Activated T-helper 9 cell treated with anti-CD3 and anti-CD28 coated beads, Interleukin-2, amount 50 U/mL, for 16 hours (primary cell): ENCODE results near the gene SEMA5B.

ENCODE experiments used
- DNase-seq: peaks from one replicate; pipeline ENCODE4 v3.0.0-alpha.2; 2020; ENCODE audit warnings: low read depth

SEMA5B gene

DNA sequence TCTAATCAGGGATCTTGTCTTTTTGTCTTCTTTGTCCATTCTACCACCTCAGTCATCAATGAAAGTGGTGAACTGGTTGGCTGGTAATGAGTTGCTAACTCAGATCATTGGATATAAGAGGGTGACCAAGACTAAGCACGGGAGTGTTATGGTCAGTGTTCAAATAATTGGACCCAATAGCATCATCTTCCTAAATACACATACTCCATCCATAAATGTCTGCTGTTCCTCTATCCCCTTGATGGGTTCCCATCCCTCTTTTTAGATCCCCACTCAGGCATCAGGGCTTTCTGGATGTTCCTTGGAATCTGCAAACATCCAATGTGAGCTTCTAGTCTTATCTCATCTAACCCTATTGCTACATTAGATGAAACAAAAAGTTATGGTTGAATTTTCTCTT is 3.5 kb downstream of the SEMA5B start:
- no peak for DNase-seq

DNA sequence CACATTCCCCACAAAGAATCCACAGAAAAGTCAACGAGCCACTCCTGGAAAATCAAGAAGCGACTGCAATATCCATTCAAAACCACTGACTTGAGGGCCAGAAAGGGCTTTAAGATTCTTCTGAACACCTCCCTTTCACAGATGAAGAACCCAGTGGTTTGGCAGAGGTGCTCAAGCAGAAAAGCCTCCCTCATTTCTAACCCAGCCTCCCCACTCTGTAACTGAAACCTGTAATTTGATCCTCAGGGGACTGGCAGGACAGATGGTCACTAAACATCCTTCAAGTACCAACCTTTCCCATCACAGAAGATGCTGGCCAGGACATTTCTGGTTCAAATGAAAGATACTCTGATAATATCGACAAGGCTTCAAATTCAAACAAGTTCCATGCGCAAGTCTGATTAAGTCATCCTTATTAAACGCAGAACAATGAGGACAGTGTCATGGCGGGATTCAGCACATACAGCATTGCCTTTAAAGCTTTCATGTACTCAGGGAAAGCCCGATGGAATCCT is 5.5 kb downstream of the SEMA5B start:
- DNase-seq: no peak

DNA sequence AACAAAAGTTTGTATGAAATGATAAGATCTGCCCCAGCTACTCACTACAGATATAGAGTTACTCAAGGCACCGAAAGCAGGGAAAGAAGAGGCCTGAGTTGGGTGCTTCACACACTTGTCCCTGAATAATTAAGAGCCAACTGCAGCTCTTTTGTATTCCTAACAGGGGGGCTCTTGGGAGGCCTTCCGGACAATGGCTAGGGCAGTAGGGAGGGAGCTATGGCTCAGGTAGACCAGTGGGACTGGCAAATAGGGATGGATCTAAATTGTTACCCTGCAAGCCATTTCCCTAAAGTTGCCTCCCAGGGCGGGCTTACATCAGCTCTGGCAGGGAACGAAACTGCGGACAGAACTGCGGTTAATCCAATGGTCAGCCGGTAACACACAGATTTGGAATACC is 6.2 kb downstream of the SEMA5B start:
- no peak for DNase-seq

DNA sequence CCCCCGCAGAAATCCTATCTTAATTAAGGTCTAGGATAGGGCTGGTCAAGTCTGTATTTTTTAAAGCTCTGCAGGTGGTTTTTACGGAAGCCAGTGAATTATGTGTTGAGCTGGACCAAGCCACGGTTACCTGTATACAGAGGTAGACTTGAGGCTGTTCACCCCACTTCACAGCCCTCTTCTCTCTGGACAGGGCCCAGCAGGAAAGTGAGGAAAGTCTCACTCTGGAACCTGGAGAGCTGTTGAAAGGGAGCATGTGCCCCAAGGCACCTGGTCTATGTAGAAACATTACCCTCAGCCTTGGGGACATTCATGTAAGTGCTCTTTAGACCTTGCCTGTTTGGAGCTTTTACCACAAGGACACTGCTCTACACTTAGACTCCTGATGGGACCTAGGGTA is 6.9 kb downstream of the SEMA5B start:
- DNase-seq: no peak

DNA sequence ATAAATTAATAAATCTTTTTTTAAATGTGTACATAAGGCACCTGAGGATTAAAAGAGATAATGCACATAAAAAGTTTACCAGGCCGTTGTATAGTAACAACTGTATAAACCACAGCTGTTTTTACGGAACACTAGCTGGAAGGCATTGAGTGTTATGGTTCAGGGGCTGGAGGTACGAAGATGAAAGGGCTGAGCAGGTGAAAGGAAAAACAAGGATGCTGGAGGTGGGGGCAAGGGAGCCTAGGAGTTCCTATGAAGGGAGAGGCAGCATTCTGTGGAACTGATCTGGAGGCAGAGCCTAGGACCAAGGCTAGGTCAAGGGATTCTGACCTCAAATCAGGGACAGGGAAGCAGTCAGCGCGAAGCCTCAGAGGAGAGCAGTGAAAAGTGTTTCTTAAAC is 8.0 kb downstream of the SEMA5B start:
- DNase-seq: no peak

DNA sequence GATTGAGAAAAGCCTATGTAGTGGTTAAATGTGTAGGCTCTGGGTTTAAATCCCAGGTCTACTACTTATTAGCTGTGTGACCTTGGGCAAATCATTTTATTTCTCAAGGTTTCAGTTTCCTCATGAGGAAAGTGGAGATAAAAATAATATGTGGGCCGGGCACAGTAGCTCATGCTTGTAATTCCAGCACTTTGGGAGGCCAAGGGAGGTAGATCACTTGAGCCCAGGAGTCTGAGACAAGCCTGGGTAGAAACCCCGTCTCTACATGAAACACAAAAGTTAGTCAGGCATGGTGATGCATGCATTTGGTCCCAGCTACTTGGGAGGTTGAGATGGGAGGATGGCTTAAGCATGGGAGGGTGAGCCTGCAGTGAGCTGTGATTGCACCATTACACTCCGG is 8.4 kb downstream of the SEMA5B start:
- DNase-seq: no peak

DNA sequence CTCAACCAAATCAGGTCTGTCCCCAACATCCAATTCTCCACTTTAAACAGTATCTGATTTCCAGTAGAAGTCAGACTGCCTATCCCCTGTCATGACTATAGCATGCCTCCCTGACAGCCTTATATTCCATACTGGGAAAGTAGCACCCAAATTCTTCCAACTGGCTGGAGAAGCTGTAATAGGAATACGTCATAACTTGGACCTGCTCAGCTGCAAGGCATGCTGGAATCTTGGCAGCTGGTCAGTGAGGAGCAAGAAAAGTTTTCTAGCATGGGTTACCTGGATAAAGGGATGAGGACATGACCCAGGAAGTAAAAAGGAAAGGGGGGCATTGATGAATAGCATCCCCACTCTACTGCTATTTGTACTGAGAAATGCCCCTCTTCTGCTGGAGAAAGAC is 8.9 kb downstream of the SEMA5B start:
- no peak for DNase-seq

DNA sequence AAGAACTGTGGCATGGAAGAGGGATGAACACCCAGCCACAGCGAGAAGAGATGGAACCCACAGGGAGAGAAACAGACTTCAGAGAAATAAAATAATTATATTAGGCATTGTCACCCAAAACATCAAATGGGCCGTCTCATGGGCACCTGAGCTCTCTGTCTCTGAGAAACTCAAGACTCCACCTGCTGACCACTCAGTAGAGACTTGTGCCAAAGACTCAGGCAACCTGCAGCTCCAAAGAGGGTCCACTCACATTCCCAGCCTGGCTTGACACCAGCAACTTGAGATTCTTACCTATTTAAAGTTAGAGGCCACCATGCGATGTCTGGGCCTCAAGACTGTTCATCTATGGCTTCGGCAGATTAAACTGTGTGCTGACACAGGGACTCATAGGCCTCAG is 12.0 kb downstream of the SEMA5B start:
- no peak for DNase-seq

DNA sequence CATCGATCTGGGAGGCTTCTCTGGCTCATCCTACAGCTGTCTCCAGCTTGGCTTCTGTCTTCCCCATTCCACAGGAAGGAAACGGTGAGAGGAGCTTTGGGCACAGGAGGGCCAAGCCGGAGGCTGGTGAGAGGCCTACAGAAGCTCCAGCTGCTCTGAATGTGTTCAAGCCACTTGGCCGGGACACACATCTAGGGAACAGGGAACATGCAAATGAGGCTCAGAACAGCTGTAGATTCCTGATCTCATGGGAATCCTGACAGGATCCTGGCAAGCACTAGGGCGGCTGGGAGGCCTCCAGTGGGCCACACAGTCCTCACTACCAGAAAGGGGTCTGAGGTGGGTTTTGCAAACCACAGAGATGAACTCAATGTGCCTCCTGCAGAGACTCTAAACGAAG is 13.7 kb downstream of the SEMA5B start:
- DNase-seq: no peak

DNA sequence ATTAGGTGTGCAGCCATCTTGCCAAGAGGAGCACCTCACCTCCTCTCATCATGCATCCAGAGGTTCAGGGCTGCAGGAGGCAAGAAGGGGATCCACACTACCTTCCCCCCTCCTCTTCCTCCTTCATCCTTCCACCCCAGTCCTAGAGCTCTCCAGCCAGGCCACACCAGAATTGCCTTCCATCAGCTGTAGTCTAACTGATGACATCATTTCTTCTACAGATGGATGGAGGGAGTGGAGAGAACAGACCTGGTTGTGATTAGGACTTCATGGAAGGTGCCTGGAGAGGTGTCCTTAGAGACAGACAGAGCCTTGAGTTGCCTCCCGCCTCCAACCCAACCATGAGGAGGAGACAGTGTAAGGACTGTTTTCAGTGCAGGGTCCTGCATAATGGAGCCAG is 14.9 kb downstream of the SEMA5B start:
- no peak for DNase-seq

DNA sequence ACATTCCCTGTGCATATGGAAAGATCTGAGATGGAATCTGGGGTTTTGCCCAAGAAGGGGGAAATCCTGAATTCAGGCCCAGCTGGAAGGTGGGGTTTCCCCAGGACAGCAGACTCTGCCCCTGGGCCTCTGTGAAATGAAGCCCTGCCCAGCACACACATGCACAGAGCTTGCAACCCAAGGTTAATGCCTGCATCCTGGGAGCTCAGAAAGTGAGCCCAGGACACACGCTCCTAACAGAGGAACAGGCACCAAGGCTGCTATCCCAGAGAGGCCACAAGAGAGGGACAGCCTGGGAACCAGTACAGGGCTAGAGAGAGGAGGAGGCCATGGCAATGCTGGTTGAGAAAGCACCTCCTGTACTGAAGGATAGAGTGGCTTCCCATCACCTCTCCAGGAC is 16.1 kb downstream of the SEMA5B start:
- no peak for DNase-seq

DNA sequence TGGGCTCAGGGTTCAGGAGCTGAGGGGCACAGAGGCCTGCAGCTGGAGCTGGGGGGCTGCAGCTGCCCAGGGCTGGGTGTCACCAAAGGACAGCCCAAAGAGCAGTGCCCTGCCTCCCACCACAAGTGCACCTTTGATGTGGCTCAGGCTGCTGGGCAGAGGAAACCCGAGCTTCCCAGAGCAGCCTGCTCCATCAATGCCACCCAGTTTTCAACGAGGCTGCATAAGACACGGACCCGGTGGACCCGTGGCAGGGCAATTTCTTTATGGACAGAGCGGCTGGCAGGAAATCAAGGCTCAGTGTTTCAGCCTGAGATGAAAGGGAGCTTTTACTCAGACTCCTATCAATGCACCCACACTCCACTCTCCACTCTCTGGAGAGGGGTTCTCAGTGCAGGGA is 18.7 kb downstream of the SEMA5B start:
- no peak for DNase-seq

DNA sequence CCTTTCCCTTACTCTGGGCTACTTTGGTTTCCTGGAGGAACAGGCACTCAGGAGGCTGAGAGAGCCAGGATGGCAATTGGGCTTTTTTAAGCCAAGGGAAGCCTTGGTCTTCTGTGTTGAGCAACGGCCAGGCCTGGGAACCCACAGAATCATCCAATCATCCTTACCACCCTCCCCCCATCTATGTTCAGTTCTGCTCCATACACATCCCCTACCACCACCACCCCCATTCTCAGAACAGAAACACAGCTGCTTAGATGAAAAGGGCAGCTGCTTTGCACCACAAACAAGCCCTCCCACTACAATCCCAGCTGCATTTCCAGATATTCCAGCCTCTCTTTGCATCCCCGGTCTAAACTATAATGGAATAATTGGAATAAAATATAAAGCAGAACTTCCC is 21.0 kb downstream of the SEMA5B start:
- DNase-seq: no peak

DNA sequence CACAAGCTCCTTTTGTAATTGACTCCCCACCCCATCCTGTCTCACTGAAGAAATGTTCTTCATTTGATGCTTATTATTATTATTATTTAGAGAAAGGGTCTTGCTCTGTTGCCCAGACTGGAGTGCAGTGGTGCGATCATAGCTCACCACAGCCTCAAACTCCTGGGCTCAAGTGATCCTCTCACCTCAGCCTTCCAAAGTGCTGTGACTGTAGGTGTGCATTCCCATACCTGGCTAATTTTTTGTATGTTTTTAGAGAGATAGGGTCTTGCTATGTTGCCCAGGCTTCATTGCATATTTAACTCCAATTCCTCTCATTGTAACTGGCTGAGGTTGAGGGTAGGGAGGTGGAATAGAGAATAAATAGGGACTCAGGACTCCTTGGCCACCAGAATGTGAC is 22.3 kb downstream of the SEMA5B start:
- DNase-seq: no peak

DNA sequence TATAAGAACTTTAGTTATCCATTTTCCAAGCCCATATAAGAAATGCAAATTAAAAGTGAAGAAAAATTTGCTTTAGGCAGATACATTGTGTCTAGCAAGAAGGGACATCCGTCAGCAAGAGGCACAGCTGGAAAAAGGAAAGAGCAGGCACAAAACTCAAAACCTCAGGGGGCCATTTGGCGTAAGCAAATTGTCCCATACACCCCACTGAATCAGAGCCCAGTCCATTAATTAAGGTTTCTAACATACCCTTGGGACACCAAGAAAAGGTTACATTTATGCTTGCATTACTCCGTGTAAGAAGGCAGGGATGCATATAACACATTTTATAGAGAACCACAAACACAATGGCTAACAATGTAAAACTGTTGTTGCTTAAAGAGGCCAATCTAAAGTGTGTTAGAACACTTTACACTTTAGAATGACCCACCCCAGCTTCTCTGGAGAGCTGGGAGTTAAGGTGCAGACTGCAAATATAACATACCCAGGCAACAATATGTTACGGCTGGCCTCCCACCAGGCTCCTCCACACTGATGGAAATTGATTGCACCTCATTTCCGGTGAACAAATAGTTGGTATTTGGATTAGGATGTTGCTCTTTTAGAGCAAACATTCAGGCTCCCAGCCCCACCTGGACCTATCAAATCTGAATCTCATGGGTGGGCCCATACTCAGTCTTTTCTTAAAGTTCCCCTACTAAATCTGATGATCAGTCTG is 23.2 kb downstream of the SEMA5B start:
- DNase-seq: no peak

DNA sequence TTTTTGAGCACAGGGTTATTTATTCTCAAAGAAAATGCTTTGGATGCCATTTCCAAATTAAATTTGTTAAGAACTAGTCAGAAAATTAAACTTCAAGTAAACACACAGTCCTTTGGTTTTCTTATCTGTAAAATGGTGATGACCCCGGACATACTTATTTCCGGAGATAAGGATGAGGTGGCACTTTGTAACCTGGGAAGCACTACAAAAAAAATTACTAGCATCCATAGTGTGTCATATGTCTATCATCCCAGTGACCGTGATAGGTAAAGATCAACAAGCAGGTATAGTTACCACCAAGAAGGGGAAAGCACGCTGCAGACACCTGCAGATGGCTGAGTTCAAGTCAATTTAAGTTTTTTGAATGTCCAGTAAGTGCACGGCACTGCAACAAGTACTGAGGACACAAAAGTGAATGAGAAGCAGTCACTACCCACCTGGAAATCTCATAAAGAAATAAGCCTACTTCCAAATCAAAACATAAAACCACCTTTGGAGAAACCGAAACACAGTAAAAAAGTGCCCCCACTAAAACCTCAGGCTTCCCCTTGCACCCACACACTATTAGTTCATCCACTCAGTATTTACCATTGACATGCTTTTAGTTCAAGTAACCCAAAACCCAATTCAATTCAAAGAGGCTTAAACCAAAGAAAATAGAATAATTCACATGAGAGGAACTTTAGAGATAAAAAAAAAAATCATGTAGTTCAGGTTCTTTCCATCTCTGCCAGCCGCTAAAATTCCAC is 24.6 kb downstream of the SEMA5B start:
- no peak for DNase-seq

DNA sequence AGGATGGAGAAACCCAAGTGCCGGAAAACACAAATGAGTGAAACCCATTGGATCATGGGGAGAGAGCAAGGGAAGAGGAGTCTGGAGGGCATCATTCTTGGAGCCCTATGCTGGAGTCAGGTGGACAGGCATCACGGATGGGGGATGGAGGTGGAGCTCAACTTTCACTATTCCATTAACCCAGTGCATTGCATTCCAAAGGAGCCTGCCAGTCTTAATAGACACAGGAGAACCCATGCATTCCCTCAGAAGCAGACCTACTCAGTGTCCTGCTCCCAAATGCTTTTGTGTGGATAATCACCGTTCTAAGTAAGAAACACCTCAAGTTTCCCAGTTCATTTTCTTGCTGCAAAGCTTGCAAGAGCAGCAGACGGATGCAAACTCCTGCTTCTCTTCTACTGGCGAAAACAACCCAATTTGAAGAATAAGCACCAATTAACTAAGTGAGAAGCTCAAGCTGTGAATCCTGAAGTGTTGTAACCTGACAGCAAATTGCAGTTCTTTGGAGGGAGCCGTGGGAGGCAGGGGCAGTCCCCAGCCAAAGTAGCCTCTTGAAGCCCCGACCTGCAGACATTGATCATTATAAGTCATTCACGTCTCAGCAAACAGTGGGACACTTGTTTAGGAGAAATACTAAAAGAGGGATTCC is 25.3 kb downstream of the SEMA5B start:
- no peak for DNase-seq

DNA sequence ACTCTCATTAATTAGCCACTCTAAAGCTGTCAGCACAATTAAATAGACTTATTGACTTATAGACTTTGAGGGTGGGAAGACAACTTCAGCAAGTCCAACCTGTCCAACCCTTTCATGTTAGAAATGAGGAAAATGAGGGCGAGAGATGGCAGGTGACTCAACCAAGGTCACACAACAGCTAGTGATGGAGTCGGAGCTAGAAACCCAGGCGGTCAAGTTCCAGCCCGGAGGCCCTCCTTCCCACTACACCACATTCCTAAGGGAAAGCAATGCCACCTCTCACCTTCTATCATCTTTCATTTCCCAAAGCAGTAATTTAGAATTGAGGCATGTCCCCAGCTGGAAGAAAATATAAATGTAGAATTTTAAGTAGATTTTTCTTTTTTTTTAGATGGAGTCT is 28.7 kb downstream of the SEMA5B start:
- DNase-seq: no peak

DNA sequence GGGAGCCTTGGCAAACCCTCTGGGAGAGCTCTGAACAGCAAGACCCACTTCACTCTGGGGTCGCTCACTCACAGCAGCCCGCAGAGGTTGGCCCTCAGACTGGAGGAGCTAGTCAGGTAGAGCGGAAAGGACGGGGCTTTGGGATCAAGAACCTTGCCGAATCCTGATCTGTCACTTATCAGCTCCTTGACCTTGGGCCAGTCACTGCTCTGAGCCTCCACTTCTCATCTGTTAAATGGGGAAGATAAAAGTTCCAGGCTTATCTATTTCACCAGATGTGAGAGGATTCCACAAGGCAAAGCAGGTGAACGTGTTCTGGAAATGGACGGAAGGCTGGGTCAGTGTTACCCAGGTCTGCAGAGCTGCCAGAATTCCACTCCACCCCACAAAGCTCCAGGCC is 29.4 kb downstream of the SEMA5B start:
- no peak for DNase-seq

DNA sequence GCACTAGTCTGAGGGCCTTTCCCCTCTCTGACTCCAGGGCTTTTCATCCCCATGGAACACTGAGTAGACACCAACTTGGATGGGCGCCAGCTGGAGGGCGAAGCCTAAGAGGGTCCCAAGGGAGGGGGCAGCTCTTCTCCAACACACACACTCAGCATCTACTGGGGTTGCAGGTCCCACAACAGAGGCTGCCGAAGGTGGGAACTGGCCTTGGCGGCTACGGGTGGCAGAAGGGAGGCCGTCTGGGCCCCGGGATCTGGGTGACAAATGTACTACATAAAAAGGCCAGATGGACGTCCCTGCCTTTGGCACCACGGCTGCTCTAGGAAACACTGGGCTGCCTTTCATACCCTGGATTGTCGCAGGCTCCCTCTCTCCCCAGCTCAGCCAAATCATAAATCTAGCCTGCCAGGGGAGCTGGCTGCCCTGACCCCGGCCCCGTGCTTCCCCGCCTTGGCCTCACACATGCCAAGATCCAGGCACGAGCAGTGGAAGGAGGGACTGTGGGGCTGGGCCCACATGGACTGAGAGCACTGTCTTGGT is 31.5 kb downstream of the SEMA5B start:
- DNase-seq: no peak

DNA sequence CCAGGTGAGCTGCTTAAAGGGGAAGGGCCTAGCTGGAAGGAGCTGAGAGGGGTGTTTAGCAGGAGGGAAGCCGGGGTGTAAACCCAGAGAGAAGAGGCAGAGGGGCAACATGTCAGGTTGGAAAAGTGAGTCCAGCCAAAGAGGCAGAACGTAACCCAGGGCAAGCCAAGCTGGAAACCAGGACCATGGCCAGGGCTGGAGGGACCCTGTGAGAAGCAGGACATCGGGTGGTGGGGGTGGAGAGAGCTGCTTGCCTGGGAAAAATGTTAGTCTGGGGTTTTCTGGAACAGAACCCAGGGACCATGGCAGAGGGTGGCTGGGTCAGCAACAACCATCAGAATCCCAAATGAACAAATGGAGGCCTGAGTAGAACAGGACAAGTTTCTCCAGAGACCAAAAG is 32.6 kb downstream of the SEMA5B start:
- no peak for DNase-seq

DNA sequence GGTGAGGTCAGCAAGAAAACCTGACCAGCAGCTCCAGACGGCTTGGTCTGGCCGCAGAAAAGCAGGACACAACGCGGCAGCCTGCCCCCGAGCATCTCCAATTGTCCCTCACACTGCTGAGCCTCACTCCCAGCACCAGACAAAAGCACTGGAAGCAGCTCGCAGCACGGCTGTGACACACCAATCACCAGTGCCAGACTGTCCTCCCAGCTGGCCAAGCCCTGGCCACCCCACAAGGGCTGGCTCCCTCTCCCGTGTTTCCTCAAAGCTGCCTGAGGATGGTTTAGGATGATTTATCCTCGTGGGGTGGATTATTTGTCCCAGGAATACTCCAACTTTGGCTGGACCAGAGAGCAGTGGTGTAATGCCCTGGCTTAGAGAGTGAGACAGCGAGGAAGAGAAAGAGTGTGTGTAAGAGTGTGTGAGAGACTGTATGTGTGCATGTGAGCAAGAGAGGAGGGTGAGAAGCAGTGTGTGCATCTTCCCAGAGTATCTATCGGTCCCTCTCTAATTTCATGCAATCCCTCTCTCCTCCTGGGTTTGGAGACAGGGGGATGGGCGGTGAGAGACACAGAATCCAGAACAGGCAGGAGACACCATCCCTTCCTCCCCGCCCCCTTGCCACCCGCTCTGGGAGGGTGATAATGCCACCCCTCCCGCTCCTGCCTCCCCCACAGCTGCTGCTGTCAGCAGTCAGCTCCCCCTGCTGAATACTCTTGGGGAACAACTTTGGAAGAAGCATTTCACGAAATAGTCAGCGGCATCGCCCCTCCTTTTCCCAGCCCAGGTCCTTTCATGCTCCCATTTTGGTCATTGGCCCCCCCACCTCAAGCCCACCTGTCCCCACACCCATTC is 34.2 kb downstream of the SEMA5B start:
- DNase-seq: no peak
